Upper lobe of left lung (tissue), 4 donors: ENCODE results near the gene ZSCAN18.

ENCODE experiments used
- CTCF ChIP-seq, 6 experiments: fragments of 450-650 bp in 4 of 6; fragments of 200-600 bp in 2 of 6; sonication (generic) in 2 of 6; IDR thresholded peaks; one replicate each; pipeline ENCODE4 v1.5.1; 2016 to 2019; ENCODE audit warnings: antibody characterized with exemption in 6 of 6
- POLR2AphosphoS5 ChIP-seq, 2 donors: sonication (generic); formaldehyde crosslinking; IDR thresholded peaks; one replicate each; pipeline ENCODE4 v1.5.1; 2017; ENCODE audit warnings: antibody characterized with exemption in 2 of 2

- TF ChIP-seq POLR2AphosphoS5 (IDR thresholded peaks at IDR 0.05) (no peak), CTCF (IDR thresholded peaks at IDR 0.05) (no peak)
These were observed 34.3 kb downstream of the ZSCAN18 start for GRCh38 chr19:58063712-58064111.
